BLaER1 (cell line): Measurements from ENCODE around the gene PADI1.

ENCODE experiments used
- H3K27ac ChIP-seq: shearing (Covaris generic); formaldehyde crosslinking; 2 replicates; pipeline ENCODE4 v1.8.1; 2022
- H3K27me3 ChIP-seq: shearing (Covaris generic); formaldehyde crosslinking; 2 replicates; pipeline ENCODE4 v1.8.1; 2022
- H3K36me3 ChIP-seq: shearing (Covaris generic); formaldehyde crosslinking; 2 replicates; pipeline ENCODE4 v1.8.1; 2022
- H3K4me1 ChIP-seq: shearing (Covaris generic); formaldehyde crosslinking; 2 replicates; pipeline ENCODE4 v1.8.1; 2022
- H3K4me2 ChIP-seq: shearing (Covaris generic); formaldehyde crosslinking; 2 replicates; pipeline ENCODE4 v1.8.1; 2022
- H3K4me3 ChIP-seq: shearing (Covaris generic); formaldehyde crosslinking; 2 replicates; pipeline ENCODE4 v1.8.1; 2022
- H3K9ac ChIP-seq: shearing (Covaris generic); formaldehyde crosslinking; 2 replicates; pipeline ENCODE4 v1.8.1; 2022
- H3K9me3 ChIP-seq: shearing (Covaris generic); formaldehyde crosslinking; 2 replicates; pipeline ENCODE4 v1.8.1; 2022
- H4K20me1 ChIP-seq: shearing (Covaris generic); formaldehyde crosslinking; 2 replicates; pipeline ENCODE4 v1.8.1; 2022
- Cebpa-rat ChIP-seq: shearing (Covaris generic); IDR thresholded peaks from 2 replicates; pipeline ENCODE4 v1.8.1; 2022

The PADI1 gene

DNA sequence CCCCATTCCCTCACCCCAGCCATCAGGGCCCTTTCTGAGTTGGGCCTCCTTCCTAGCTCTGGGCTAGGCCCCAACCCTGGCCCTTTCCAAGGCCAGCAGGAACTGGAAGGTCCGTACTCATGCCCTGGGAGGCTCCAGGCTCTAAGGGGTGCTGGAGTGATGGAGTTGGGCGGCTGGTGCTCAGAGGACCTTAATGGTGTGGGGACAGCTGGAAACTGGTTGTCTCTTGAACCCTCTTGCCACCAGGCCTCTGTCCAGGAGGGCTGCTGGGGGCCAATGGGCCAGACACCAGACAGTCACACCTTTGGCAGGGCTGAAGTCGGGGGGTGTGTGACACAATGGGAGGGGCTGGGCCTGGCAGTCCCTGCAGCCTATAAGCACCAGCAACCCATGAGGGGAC is 9.2 kb upstream of the PADI1 start:
- TF ChIP-seq Cebpa-rat = no peak
- no peak overlapping the region for H3K9ac ChIP-seq
- peaks cover 23% of the 10 kb centered on the region for H3K4me1 ChIP-seq
- H3K36me3 ChIP-seq = no peaks in the 10 kb centered on the region
- no peak overlapping the region for H3K4me3 ChIP-seq
- H3K27me3 ChIP-seq = no peaks in the 10 kb centered on the region
- no peak overlapping the region for H3K4me2 ChIP-seq
- H3K9me3 ChIP-seq = no peaks in the 10 kb centered on the region
- H3K27ac ChIP-seq = no peak overlapping the region
- no peaks in the 10 kb centered on the region for H4K20me1 ChIP-seq

DNA sequence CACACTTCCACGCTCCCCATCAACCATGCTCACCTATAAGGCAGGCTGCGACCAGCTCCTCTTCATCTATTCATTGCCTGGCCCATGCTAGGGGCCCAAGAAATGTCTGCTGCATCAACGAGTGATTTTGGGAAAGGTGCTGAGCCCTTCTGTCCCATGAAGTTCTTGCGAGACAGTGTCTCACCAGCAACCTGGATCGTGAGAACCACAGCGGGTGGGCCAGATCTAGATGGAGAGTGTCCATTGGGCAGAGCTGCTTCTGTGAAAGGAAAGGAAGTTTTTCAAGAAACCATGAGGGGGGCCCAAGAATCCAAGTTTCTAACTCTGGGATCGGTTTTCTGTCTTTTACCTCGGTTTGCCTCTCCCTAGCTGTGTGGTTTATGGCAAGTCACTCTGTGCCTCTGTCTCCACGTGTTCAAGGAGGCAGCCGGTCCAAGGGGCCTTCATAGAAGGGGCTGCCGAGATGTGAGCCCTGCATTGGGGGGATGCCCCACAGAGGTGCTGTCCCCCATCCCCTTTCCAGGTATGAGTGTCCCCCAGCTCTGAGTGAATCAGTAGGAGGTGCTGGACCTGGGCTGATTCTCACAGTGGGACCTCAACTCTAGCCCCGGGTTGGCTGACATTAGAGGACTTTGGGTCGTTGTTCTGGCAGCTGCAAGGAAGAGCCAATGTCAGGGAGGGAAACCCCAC is 8.3 kb upstream of the PADI1 start:
- Histone ChIP-seq H3K27ac (no peak overlapping the region), H3K4me2 (no peak overlapping the region), H4K20me1 (no peaks in the 10 kb centered on the region), H3K9ac (no peak overlapping the region), H3K36me3 (no peaks in the 10 kb centered on the region), H3K4me3 (no peak overlapping the region), H3K27me3 (no peaks in the 10 kb centered on the region), H3K4me1 (peaks cover 25% of the 10 kb centered on the region), H3K9me3 (no peaks in the 10 kb centered on the region)
- no peak for TF ChIP-seq Cebpa-rat

DNA sequence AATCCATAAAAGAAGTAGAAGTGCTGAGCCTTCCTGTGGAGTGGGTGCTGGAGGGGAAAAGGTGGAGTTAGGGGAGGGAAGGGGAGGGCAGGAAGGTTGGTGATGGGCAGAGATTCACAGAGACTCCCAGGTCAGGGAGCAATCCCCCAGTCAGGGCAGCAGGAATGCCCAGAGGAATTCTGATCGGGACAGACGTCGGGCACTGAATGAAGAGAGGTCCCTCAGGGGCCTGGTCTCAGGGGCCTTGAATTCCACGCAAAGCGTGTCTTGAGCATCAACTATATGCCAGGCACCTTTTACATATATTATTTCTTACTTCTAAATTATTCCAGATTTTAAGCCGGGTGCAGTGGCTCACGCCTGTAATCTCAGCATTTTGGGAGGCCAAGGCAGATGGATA is 7.2 kb upstream of the PADI1 start:
- Histone ChIP-seq H3K27ac (no peak overlapping the region), H3K9ac (no peak overlapping the region), H3K4me2 (no peak overlapping the region), H3K4me1 (peaks cover 20% of the 10 kb centered on the region), H3K36me3 (no peaks in the 10 kb centered on the region), H3K9me3 (no peaks in the 10 kb centered on the region), H3K4me3 (no peak overlapping the region), H3K27me3 (no peaks in the 10 kb centered on the region), H4K20me1 (no peaks in the 10 kb centered on the region)
- no peak for TF ChIP-seq Cebpa-rat

DNA sequence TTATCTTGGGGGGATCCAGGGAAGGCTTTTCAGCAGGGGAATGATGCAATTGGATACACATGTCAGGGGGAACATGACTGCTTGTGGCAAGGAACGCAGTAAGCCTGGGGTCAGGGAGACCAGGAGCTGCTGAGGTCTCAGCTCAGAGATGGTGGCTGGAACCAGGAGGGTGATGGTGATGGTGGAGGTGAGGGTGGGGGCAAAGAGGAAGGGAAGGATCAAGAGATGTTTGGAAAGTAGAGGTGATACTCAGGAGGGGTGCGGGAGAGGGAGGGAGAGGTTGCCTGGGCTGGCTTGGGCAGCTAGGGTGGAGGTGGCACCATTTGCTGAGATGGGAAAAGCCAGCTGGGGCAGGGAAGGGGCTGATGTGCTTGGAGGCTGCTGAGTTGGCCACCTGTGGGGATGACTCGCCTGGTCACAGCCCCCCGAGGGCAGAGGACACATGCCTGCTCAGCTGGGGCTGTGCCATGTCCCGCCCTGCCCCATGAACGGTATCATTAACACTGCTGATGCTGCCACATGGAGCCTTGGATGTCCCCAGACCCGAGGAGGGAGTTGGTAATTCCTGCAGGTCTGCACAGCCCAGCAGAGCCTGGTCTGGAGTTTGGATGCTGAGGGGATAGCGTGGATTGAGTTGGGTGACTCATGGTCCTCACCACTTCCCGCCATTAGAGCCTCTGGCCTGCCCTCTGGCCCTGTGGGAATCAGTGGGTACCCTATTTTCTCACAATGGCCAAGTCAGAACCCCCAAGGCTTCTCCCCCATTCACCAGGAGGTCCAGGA is 6.3 kb upstream of the PADI1 start:
- H3K36me3 ChIP-seq = no peaks in the 10 kb centered on the region
- H3K4me3 ChIP-seq = no peak overlapping the region
- H3K9me3 ChIP-seq = no peaks in the 10 kb centered on the region
- H4K20me1 ChIP-seq = no peaks in the 10 kb centered on the region
- TF ChIP-seq Cebpa-rat = no peak
- H3K4me1 ChIP-seq = peaks cover 14% of the 10 kb centered on the region
- H3K27ac ChIP-seq = no peak overlapping the region
- H3K27me3 ChIP-seq = no peaks in the 10 kb centered on the region
- no peak overlapping the region for H3K9ac ChIP-seq
- no peak overlapping the region for H3K4me2 ChIP-seq

DNA sequence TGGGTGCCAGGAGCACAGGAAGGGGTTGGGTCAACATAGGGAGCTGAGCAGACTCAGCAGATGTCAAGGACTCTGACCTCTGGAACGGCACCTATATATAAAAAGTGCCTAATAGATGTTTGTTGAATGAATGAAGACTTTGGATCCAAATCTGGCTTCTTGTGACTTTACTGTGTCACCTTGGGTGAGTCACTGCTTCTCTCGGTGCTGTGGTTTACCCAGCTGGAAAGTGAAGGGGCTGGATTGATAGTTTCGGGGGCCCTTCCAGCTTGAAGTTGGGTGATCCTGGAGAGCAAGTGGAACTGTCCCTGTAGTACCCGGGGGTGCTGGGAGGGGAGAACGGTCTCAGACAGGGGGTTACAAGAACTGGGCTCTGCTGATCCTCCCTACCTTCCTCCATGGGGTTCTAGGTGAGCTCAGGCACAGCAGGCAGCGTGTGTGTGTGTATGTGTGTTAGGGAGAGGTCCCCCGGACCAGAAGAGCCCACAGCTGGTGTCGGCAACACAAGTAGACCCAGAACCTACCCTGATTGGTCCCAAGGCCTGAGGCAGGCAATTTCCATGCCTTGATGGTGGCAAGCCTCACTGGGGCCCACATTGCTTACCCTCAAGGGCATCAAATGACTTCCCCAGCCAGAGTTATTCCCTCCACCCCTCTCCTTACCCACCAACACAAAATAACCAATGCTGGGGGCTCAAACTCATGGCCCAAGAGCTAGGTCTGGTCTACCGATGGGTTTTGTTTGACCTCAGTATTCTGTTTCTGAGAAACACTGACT is 5.5 kb upstream of the PADI1 start:
- H3K9me3 ChIP-seq = no peaks in the 10 kb centered on the region
- no peaks in the 10 kb centered on the region for H3K27me3 ChIP-seq
- no peak for TF ChIP-seq Cebpa-rat
- H3K27ac ChIP-seq = no peak overlapping the region
- H3K4me2 ChIP-seq = no peak overlapping the region
- H3K9ac ChIP-seq = no peak overlapping the region
- peaks cover 14% of the 10 kb centered on the region for H3K4me1 ChIP-seq
- H3K4me3 ChIP-seq = no peak overlapping the region
- no peaks in the 10 kb centered on the region for H4K20me1 ChIP-seq
- H3K36me3 ChIP-seq = no peaks in the 10 kb centered on the region

DNA sequence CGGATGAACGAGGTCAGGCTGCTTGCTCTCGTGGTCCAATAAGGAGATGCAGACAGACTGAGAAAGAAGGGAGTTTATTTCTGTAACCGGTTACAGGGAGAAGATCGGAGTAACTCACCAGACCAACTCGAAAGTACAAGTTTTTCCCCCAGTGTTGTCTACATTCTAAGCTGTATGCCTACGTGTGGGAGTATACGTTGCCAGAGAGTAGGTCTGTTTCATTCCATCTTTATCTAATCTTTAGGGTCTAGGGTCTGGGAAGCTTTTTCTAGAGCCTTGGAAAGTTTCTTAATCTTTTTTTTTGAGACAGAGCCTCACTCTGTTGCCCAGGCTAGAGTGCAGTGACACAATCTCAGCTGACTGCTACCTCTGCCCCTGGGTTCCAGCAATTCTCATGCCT is 4.7 kb upstream of the PADI1 start:
- Histone ChIP-seq H3K36me3 (no peaks in the 10 kb centered on the region), H3K27ac (no peak overlapping the region), H4K20me1 (no peaks in the 10 kb centered on the region), H3K4me2 (no peak overlapping the region), H3K9me3 (no peaks in the 10 kb centered on the region), H3K9ac (no peak overlapping the region), H3K4me1 (peaks cover 14% of the 10 kb centered on the region), H3K4me3 (no peak overlapping the region), H3K27me3 (no peaks in the 10 kb centered on the region)
- no peak for TF ChIP-seq Cebpa-rat

DNA sequence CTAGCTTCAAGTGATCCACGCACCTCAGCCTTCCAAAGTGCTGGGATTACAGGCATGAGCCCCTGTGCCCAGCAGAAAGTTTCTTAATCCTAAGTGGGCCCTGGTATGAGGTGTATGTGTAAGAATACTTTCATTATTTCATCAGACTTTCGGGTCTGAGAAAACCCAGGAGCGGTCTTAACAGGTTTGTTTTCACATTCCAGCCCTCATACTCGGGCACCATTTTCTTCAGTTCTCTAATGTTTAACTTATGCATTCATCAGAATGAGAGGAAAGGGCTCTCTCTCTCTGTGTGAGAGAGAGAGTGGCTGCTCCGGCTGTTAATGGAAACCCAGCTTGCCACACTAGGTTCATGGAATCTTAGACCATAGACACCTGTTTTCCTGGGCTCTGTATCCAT is 4.2 kb upstream of the PADI1 start:
- Histone ChIP-seq H3K4me1 (peaks cover 15% of the 10 kb centered on the region), H3K27ac (no peak overlapping the region), H3K9ac (no peak overlapping the region), H4K20me1 (no peaks in the 10 kb centered on the region), H3K36me3 (no peaks in the 10 kb centered on the region), H3K4me2 (no peak overlapping the region), H3K27me3 (no peaks in the 10 kb centered on the region), H3K4me3 (no peak overlapping the region), H3K9me3 (no peaks in the 10 kb centered on the region)
- no peak for TF ChIP-seq Cebpa-rat

DNA sequence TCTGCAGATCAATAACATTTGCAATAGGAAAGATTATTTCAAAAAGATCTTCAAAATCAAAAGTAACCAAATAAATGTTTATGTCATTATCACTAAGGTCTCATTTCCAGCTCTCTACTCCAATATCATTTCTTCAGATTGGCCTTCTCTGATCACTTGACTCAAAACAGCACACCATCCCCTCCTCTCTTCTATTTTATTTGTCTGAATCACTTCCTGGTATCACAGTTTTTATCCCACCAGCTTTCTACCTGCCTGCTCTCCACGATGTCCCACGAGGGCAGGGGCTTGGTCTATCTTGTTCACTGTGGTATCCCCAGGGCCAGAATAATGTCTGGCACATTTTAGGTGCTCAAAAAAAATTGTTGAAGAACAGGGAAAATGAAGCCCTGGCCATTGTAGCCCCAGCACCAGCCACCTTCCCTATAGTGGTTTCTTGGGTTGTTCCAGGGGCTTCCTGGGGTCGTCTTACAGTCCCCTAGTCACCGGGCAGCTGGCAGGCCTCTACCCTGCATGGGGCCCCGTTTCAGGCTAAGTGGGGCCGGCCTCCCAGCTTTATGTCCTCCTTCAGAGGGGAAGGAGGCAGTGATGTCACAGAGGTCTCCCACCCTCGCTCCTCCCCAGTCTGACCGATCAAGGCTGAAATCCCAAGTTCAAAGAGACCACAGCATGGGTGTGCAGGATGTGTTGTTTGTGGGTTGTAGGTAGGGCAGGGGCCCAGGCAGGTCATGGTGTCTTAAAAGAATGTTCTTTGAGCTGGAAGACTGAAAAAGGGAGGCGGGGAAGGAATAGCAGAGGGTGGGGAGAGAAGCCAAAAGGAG is 3.5 kb upstream of the PADI1 start:
- Histone ChIP-seq H4K20me1 (no peaks in the 10 kb centered on the region), H3K4me3 (no peak overlapping the region), H3K27me3 (no peaks in the 10 kb centered on the region), H3K36me3 (no peaks in the 10 kb centered on the region), H3K9ac (no peak overlapping the region), H3K27ac (no peak overlapping the region), H3K4me2 (peak overlapping the region; percentile 48), H3K9me3 (no peaks in the 10 kb centered on the region), H3K4me1 (peaks cover 22% of the 10 kb centered on the region)
- TF ChIP-seq Cebpa-rat = no peak

DNA sequence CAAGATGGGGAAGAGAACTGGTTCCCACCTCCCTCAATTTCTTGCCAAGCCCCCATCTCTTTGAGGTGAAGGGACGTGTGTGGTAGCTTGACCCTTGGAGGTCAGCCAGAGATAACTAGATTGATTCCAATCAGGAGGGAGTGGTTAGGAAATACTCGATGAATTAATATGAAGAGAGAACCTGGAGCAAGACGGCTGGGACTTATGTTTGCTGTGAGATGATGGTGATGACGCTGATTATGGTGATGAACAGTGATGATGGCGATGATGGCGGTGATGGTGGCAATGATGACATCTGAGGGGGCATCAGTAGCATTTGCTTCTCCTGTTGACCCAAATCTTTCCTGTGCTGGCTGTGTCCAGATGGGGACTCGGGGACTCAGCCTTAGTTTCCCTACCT is 724 bp downstream of the PADI1 start:
- Histone ChIP-seq H4K20me1 (no peaks in the 10 kb centered on the region), H3K9me3 (no peaks in the 10 kb centered on the region), H3K4me1 (peaks cover 62% of the 10 kb centered on the region), H3K36me3 (no peaks in the 10 kb centered on the region), H3K4me3 (no peak overlapping the region), H3K27ac (no peak overlapping the region), H3K27me3 (no peaks in the 10 kb centered on the region), H3K4me2 (peak overlapping the region; percentile 96), H3K9ac (no peak overlapping the region)
- no peak for TF ChIP-seq Cebpa-rat
